HepG2 (cell line): ENCODE data around the gene ONECUT2. TPM values are rescaled to one million over a fixed set of nuclear protein-coding genes. Genes with fewer than 3 reads are reported as not detected.

Experiments used
- ATAC-seq: fragments of 200-7000 bp; cut with Tn5 transposase; 3 replicates; pipeline ENCODE4 v1.9.1; 2020; ENCODE audit warnings: mild to moderate bottlenecking, moderate library complexity
- BruUV-seq: library from RNA; stranded (reverse); fragments of 400-500 nt; replicated peaks from 2 replicates; lab custom pipeline; 2021; lab: Mats Ljungman, UMichigan
- CTCF ChIA-PET: fragments of 300-600 bp; formaldehyde crosslinking; extraction: SDS; loops from one replicate; lab custom pipeline; 2021; ENCODE audit warnings: low total read pairs, inconsistent platforms, low intra/inter-chr PET ratio; lab: Yijun Ruan, JAX
- POLR2A ChIA-PET: fragments of 350-600 bp; sonication (Branson Sonifier 250); formaldehyde crosslinking; loops from one replicate; lab custom pipeline; 2020; ENCODE audit warnings: antibody characterized with exemption, inconsistent platforms; lab: Yijun Ruan, JAX
- DNase-seq: peaks from one replicate; pipeline ENCODE4 v3.0.0-alpha.2; 2015; ENCODE audit warnings: low spot score
- FAIRE-seq: peaks from 3 replicates; lab custom pipeline; 2011; peaks lifted over from hg19 to GRCh38; lab: Jason Lieb, UNC
- H2AFZ ChIP-seq: one replicate; pipeline ENCODE4 v1.6.1; 2011; ENCODE audit warnings: low read length, inconsistent platforms
- H3K27ac ChIP-seq: fragments of 300-600 bp; 3 replicates; pipeline ENCODE4 v1.8.0; 2011; ENCODE audit warnings: mixed run types, mild to moderate bottlenecking, mixed read lengths, low read length, inconsistent platforms; ENCODE audit not compliant: insufficient read depth; ENCODE audit errors: extremely low read length
- H3K27me3 ChIP-seq, 2 experiments: fragments of 200-600 bp in 1 of 2; 2 replicates in 1 of 2; 3 replicates in 1 of 2; pipeline versions ENCODE4 v1.6.0 to v1.8.0; 2011; ENCODE audit warnings: low read length in 2 of 2, mild to moderate bottlenecking in 2 of 2, moderate library complexity in 2 of 2, inconsistent platforms in 1 of 2; ENCODE audit not compliant: insufficient read depth in 2 of 2, control insufficient read depth in 1 of 2
- H3K36me3 ChIP-seq, 2 experiments: fragments of 200-600 bp in 1 of 2; replicated peaks in 1 of 2; 2 replicates in 1 of 2; 3 replicates in 1 of 2; pipeline versions ENCODE4 v1.5.1 to v1.8.0; 2011; ENCODE audit warnings: low read length in 2 of 2, inconsistent platforms in 1 of 2; ENCODE audit not compliant: insufficient read depth in 2 of 2, control insufficient read depth in 1 of 2
- H3K4me1 ChIP-seq: 2 replicates; pipeline ENCODE4 v1.5.1; 2012; ENCODE audit warnings: low read length, inconsistent platforms; ENCODE audit not compliant: insufficient read depth
- H3K4me2 ChIP-seq: 2 replicates; pipeline ENCODE4 v1.6.0; 2011; ENCODE audit warnings: low read depth, low read length, inconsistent platforms
- H3K4me3 ChIP-seq, 3 experiments: fragments of 200-600 bp in 1 of 3; sonication (generic), shearing (Covaris generic) in 1 of 3; replicated peaks in 1 of 3; 2 replicates each; pipeline ENCODE4 v1.5.1; 2011 to 2016; ENCODE audit warnings: low read length in 3 of 3, inconsistent platforms in 2 of 3, low read depth in 2 of 3, mild to moderate bottlenecking in 2 of 3, control low read depth in 1 of 3, mixed read lengths in 1 of 3; ENCODE audit not compliant: insufficient read depth in 1 of 3
- H3K79me2 ChIP-seq: one replicate; pipeline ENCODE4 v1.6.1; 2011; ENCODE audit warnings: low read length, inconsistent platforms; ENCODE audit not compliant: insufficient read depth
- H3K9ac ChIP-seq: 2 replicates; pipeline ENCODE4 v1.6.0; 2011; ENCODE audit warnings: mild to moderate bottlenecking, low read depth, low read length, inconsistent platforms; ENCODE audit not compliant: insufficient read depth
- H3K9me3 ChIP-seq: 2 replicates; pipeline ENCODE4 v1.5.1; 2012; ENCODE audit warnings: mild to moderate bottlenecking, low read length
- H4K20me1 ChIP-seq: 2 replicates; pipeline ENCODE4 v1.6.0; 2011; ENCODE audit warnings: inconsistent platforms, mild to moderate bottlenecking, low read length, moderate library complexity; ENCODE audit not compliant: insufficient read depth
- PBX2 ChIP-seq: IDR thresholded peaks from 2 replicates; pipeline ENCODE4 v1.6.1; 2016; ENCODE audit warnings: control low read depth
- ZNF180 ChIP-seq: sonication (generic); formaldehyde crosslinking; IDR thresholded peaks from 2 replicates; pipeline ENCODE4 v1.4.0; 2020; ENCODE audit warnings: low read depth, missing genetic modification reagents, borderline replicate concordance
- ZNF292 ChIP-seq: sonication (generic); formaldehyde crosslinking; IDR thresholded peaks from 2 replicates; pipeline ENCODE4 v1.8.1; 2022; ENCODE audit warnings: mild to moderate bottlenecking, low read depth, missing genetic modification reagents, borderline replicate concordance
- WGBS: methylation state at CpG from one replicate; pipeline ENCODE4 v1.1.6; 2017; ENCODE audit warnings: low lambda C conversion rate; 5-methylcytosine and 5-hydroxymethylcytosine counted together
- in situ Hi-C: cut with HindIII; loops from 2 replicates; pipeline ENCODE4 v1.10.0; 2017; ENCODE audit warnings: low pct_unique_long_range_greater_than_20kb; ENCODE audit not compliant: extremely low pct_ligation_motif_present
- intact Hi-C: fragments of 100-400 bp; cut with micrococcal nuclease; formaldehyde crosslinking; loops from one replicate; pipeline ENCODE4 v1.10.0; 2022; ENCODE audit not compliant: unreplicated experiment
- polyA plus RNA-seq, 8 experiments: library from polyadenylated mRNA; depleted of rRNA in 3 of 8; stranded (reverse) in 7 of 8; unstranded in 1 of 8; fragments of >200 nt; fragmentation: Illumina TruSeq in 4 of 8; extraction: Trizol in 4 of 8; gene quantifications; 2 replicates each; pipeline versions ENCODE4 v1.2.1 to v1.2.3, GENCODE V29; 2011 to 2016; ENCODE audit warnings: low read depth in 4 of 8, missing spikeins in 1 of 8, mixed read lengths in 1 of 8; ENCODE audit not compliant: insufficient read depth in 1 of 8
- total RNA-seq, 5 experiments: library from RNA; depleted of rRNA; stranded (reverse); fragments of >200 nt; fragmentation: Illumina TruSeq; extraction: Trizol; gene quantifications; 2 replicates each; pipeline ENCODE4 v1.2.3, GENCODE V29; 2016; ENCODE audit warnings: low read depth in 1 of 5
- TF ChIP-seq, protein P1 (sequence below): IDR thresholded peaks from 2 replicates; pipeline ENCODE4 v1.6.1; 2012; ENCODE audit warnings: low read depth, low read length, improper control_type of control experiment

ONECUT2 gene
- total and polyA plus RNA-seq, 2 of the 13 experiments (the other 11 are each of a cell fraction or from before 2014, with no cell fraction given): 3.0 to 3.2 TPM

GRCh38 chr18:57439609-57439968, 4.4 kb downstream of the ONECUT2 start (continued):
- TF ChIP-seq, protein P1, sequence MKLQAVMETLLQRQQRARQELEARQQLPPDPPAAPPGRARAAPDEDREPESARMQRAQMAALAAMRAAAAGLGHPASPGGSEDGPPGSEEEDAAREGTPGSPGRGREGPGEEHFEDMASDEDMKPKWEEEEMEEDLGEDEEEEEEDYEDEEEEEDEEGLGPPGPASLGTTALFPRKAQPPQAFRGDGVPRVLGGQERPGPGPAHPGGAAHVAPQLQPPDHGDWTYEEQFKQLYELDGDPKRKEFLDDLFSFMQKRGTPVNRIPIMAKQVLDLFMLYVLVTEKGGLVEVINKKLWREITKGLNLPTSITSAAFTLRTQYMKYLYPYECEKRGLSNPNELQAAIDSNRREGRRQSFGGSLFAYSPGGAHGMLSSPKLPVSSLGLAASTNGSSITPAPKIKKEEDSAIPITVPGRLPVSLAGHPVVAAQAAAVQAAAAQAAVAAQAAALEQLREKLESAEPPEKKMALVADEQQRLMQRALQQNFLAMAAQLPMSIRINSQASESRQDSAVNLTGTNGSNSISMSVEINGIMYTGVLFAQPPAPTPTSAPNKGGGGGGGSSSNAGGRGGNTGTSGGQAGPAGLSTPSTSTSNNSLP: no peak

GRCh38 chr18:57439985-57440330, 4.8 kb downstream of the ONECUT2 start:
- DNase-seq (no peak), FAIRE-seq (no peak), ATAC-seq (no peak)
- CTCF ChIA-PET: no interaction called here
- WGBS: 93% methylated on average over 17 of the region's 17 CpGs
- Histone ChIP-seq H3K4me2 (no peak overlapping the region), H3K9me3 (no peaks in the 10 kb centered on the region), H3K27me3 (no peaks in the 10 kb centered on the region; a peak in 1 of 5 replicates), H3K9ac (no peak overlapping the region), H3K4me3 (no peak overlapping the region), H3K4me1 (peaks cover 49% of the 10 kb centered on the region), H3K79me2 (peaks cover 21% of the 10 kb centered on the region), H2AFZ (no peak overlapping the region), H3K27ac (no peak overlapping the region), H4K20me1 (peaks cover 12% of the 10 kb centered on the region; the same call in 1 of the 2 replicates)
- no TSS peak for BruUV-seq
- in situ Hi-C loops (loop anchor here (10.0 kb wide), 2 partner anchors 575 to 695 kb away; no protein-coding TSS in a partner anchor), intact Hi-C loops (loop anchor here (5.0 kb wide), 2 partner anchors 122 to 168 kb away; no protein-coding TSS in a partner anchor)
- TF ChIP-seq ZNF292 (no peak), PBX2 (CRISPR knock-in tag) (no peak), ZNF180 (CRISPR knock-in tag) (no peak)
- TF ChIP-seq, all 625 proteins: peak for 0
- H3K36me3 ChIP-seq: 0 out of 5 replicates have a peak, but pooled peaks cover 0 to 1% of the 10 kb centered on the region in 2 experiments
- POLR2A ChIA-PET: no interaction called here
